Neural cell (in vitro differentiated cells): Measurements from ENCODE around the gene RPP38. TPM values are rescaled to one million over a fixed set of nuclear protein-coding genes. Genes with fewer than 3 reads are reported as not detected.

Experiments
- H2AFZ ChIP-seq: fragments of 200-600, 300-800 bp; sonication (generic), shearing (Covaris generic); 2 replicates; pipeline ENCODE4 v1.6.0; 2014; ENCODE audit warnings: low read depth, mild to moderate bottlenecking, antibody characterized with exemption, low read length, moderate library complexity
- H3F3A ChIP-seq: fragments of 200-600 bp; shearing (Covaris generic); 2 replicates; pipeline ENCODE4 v1.6.1; 2016; ENCODE audit warnings: mild to moderate bottlenecking, moderate library complexity, mixed read lengths, antibody characterized with exemption, low read length; ENCODE audit not compliant: insufficient read depth, poor library complexity, severe bottlenecking
- H3K27ac ChIP-seq: fragments of 200-600, 300-800 bp; sonication (generic), shearing (Covaris generic); 2 replicates; pipeline ENCODE4 v1.5.1; 2014; ENCODE audit warnings: mild to moderate bottlenecking, low read length, moderate library complexity
- H3K27me3 ChIP-seq: fragments of 300-800, 200-600 bp; sonication (generic), shearing (Covaris generic); 2 replicates; pipeline ENCODE4 v1.6.0; 2014; ENCODE audit warnings: mild to moderate bottlenecking, low read depth, low read length, moderate library complexity; ENCODE audit not compliant: insufficient read depth
- H3K36me3 ChIP-seq: fragments of 300-800, 200-600 bp; sonication (generic), shearing (Covaris generic); 2 replicates; pipeline ENCODE4 v1.5.1; 2014; ENCODE audit warnings: mild to moderate bottlenecking, antibody characterized with exemption, low read length, moderate library complexity; ENCODE audit not compliant: insufficient read depth
- H3K4me2 ChIP-seq: fragments of 300-800, 200-600 bp; sonication (generic), shearing (Covaris generic); 2 replicates; pipeline ENCODE4 v1.6.0; 2014; ENCODE audit warnings: mild to moderate bottlenecking, low read length
- H3K4me3 ChIP-seq: fragments of 300-800, 200-600 bp; sonication (generic), shearing (Covaris generic); 2 replicates; pipeline ENCODE4 v1.5.1; 2014; ENCODE audit warnings: mild to moderate bottlenecking, low read length, moderate library complexity
- H3K79me2 ChIP-seq: fragments of 200-600 bp; shearing (Covaris generic); replicated peaks from 2 replicates; pipeline ENCODE4 v1.6.0; 2014; ENCODE audit warnings: mild to moderate bottlenecking, low read length, moderate library complexity; ENCODE audit not compliant: insufficient read depth
- H3K9ac ChIP-seq: fragments of 300-800, 200-600 bp; sonication (generic), shearing (Covaris generic); 2 replicates; pipeline ENCODE4 v1.6.1; 2016; ENCODE audit warnings: mild to moderate bottlenecking, low read length, mixed read lengths
- H3K9me2 ChIP-seq: fragments of 200-600 bp; shearing (Covaris generic); 2 replicates; pipeline ENCODE4 v1.6.1; 2016; ENCODE audit warnings: mild to moderate bottlenecking, low read length, mixed read lengths; ENCODE audit not compliant: insufficient read depth
- H3K9me3 ChIP-seq: fragments of 200-600, 300-800 bp; sonication (generic), shearing (Covaris generic); 2 replicates; pipeline ENCODE4 v1.6.1; 2016; ENCODE audit warnings: mild to moderate bottlenecking, mixed run types, low read length, moderate library complexity, mixed read lengths
- H4K20me1 ChIP-seq: fragments of 200-600 bp; shearing (Covaris generic); 2 replicates; pipeline ENCODE4 v1.6.1; 2016; ENCODE audit warnings: mild to moderate bottlenecking, mixed run types; ENCODE audit not compliant: insufficient read depth
- EP300 ChIP-seq: fragments of 450-650 bp; conservative IDR thresholded peaks from 2 replicates; pipeline ENCODE4 v1.6.1; 2014; ENCODE audit warnings: antibody characterized with exemption, mild to moderate bottlenecking, moderate library complexity; ENCODE audit not compliant: poor library complexity, severe bottlenecking
- EZH2 ChIP-seq: fragments of 200-600, 300-800 bp; shearing (Covaris generic), sonication (generic); IDR thresholded peaks from 2 replicates; pipeline ENCODE4 v1.6.1; 2014; ENCODE audit warnings: antibody characterized with exemption, low read length, borderline replicate concordance, mild to moderate bottlenecking; ENCODE audit not compliant: insufficient read depth, poor library complexity, severe bottlenecking
- MXI1 ChIP-seq: fragments of 450-650 bp; conservative IDR thresholded peaks from 2 replicates; pipeline ENCODE4 v1.6.1; 2014; ENCODE audit warnings: antibody characterized with exemption, mild to moderate bottlenecking; ENCODE audit not compliant: poor library complexity, severe bottlenecking
- POLR2AphosphoS5 ChIP-seq: IDR thresholded peaks from 2 replicates; pipeline ENCODE4 v1.6.1; 2012
- RAD21 ChIP-seq: fragments of 450-650 bp; conservative IDR thresholded peaks from 2 replicates; pipeline ENCODE4 v1.6.1; 2014; ENCODE audit warnings: antibody characterized with exemption, mild to moderate bottlenecking, moderate library complexity
- TAF1 ChIP-seq: IDR thresholded peaks from 2 replicates; pipeline ENCODE4 v1.6.1; 2012; ENCODE audit warnings: low read depth
- polyA plus RNA-seq: library from polyadenylated mRNA; depleted of rRNA; stranded (reverse); fragments of >200 nt; gene quantifications from 2 replicates; pipeline ENCODE4 v1.2.3, GENCODE V29; 2014
- TF ChIP-seq, protein P1 (sequence below): fragments of 450-650 bp; IDR thresholded peaks from 2 replicates; pipeline ENCODE4 v1.5.1; 2014; ENCODE audit warnings: antibody characterized with exemption, mild to moderate bottlenecking, moderate library complexity; ENCODE audit not compliant: poor library complexity, severe bottlenecking

The RPP38 gene
- polyA plus RNA-seq, 1 donor from 2014 or later: 9.8 TPM

DNA sequence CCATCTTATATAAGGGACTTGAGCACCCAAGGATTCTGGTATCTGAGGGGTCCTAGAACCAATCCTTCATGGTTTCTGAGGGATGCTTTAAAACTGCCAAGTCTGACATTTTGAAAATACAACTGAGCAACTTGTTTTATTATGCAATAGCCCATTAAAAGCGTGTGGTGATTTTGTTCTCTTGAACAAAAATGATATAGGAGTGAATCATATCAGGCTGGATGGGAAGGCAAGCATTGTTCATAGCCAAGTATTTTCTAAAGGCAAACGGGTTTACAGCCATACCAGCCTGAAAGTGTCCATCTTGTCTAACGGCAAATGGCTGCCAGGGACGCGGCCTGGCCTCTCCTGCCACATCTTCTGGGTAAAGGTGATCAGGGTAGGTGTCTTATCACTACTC, 23.4 kb downstream of the RPP38 start:
- peaks cover 8% of the 10 kb centered on the region for H3K36me3 ChIP-seq

DNA sequence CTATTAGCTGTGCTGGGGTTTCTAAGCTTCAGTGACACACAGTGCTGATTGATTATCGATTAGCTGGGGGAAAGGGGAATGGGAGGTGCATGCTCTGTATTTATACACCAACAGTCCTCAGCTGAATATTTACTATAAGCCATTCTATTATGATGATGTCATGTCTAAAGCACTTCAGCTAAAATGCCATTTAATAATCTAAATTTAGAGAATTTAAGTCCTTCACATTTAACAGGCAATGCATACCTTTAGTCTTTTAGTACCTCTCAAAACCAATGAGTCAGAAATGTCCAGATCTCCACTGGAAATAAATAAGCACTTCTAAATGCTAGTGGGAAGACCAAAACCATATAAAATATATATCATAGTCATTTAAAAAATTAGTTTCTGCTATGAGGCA, 24.6 kb downstream of the RPP38 start:
- Histone ChIP-seq H3K4me3 (no peak overlapping the region), H3K79me2 (no peaks in the 10 kb centered on the region), H3K9ac (no peak overlapping the region), H3F3A (no peaks in the 10 kb centered on the region), H4K20me1 (no peaks in the 10 kb centered on the region), H2AFZ (no peak overlapping the region), H3K4me2 (no peak overlapping the region), H3K9me3 (no peaks in the 10 kb centered on the region), H3K27me3 (no peaks in the 10 kb centered on the region), H3K27ac (no peak overlapping the region), H3K36me3 (peaks cover 8% of the 10 kb centered on the region), H3K9me2 (no peaks in the 10 kb centered on the region)
- TF ChIP-seq EZH2 (no peak), TAF1 (no peak), POLR2AphosphoS5 (no peak)

More for the DNA sequence above, 23.4 kb downstream of the RPP38 start:
- no peak overlapping the region for H3K27ac ChIP-seq
- H2AFZ ChIP-seq: no peak overlapping the region
- H3K79me2 ChIP-seq: no peaks in the 10 kb centered on the region
- H3K9ac ChIP-seq: no peak overlapping the region
- H3K9me2 ChIP-seq: no peaks in the 10 kb centered on the region
- no peaks in the 10 kb centered on the region for H3K27me3 ChIP-seq
- no peaks in the 10 kb centered on the region for H3K9me3 ChIP-seq
- TF ChIP-seq POLR2AphosphoS5: no peak
- TF ChIP-seq TAF1: no peak
- TF ChIP-seq, protein P1, sequence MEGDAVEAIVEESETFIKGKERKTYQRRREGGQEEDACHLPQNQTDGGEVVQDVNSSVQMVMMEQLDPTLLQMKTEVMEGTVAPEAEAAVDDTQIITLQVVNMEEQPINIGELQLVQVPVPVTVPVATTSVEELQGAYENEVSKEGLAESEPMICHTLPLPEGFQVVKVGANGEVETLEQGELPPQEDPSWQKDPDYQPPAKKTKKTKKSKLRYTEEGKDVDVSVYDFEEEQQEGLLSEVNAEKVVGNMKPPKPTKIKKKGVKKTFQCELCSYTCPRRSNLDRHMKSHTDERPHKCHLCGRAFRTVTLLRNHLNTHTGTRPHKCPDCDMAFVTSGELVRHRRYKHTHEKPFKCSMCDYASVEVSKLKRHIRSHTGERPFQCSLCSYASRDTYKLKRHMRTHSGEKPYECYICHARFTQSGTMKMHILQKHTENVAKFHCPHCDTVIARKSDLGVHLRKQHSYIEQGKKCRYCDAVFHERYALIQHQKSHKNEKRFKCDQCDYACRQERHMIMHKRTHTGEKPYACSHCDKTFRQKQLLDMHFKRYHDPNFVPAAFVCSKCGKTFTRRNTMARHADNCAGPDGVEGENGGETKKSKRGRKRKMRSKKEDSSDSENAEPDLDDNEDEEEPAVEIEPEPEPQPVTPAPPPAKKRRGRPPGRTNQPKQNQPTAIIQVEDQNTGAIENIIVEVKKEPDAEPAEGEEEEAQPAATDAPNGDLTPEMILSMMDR: no peak
- TF ChIP-seq MXI1: no peak
- no peak overlapping the region for H3K4me2 ChIP-seq
- no peaks in the 10 kb centered on the region for H3F3A ChIP-seq
- no peak overlapping the region for H3K4me3 ChIP-seq
- no peaks in the 10 kb centered on the region for H4K20me1 ChIP-seq

DNA sequence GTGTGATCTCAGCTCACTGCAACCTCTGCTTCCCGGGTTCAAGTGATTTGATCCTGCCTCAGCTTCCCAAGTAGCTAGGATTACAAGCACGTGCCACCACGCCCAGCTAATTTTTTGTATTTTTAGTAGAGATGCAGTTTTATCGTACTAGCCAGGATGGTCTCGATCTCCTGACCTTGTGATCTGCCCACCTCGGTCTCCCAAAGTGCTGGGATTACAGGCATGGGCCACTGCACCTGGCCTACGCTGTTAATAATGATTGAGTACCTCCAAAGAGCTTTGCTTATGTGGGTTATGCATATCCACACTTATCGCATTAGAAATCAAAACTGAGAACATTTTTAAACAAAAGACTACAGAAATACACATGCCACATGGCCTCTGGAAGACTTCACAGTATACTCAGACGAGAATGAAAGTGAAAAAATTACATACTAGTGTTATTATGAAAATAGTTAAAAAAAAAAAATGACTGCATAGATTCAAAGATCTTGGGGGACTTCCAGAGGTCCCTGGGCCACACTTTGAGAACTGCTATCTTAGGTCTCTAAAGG, 25.4 kb downstream of the RPP38 start:
- Histone ChIP-seq H4K20me1 (no peaks in the 10 kb centered on the region), H3K27ac (no peak overlapping the region), H3F3A (no peaks in the 10 kb centered on the region), H2AFZ (no peak overlapping the region), H3K9me3 (no peaks in the 10 kb centered on the region), H3K4me3 (no peak overlapping the region), H3K27me3 (no peaks in the 10 kb centered on the region), H3K9me2 (no peaks in the 10 kb centered on the region), H3K79me2 (no peaks in the 10 kb centered on the region), H3K36me3 (peaks cover 2% of the 10 kb centered on the region), H3K4me2 (no peak overlapping the region), H3K9ac (no peak overlapping the region)
- TF ChIP-seq RAD21 (no peak), EP300 (no peak)
- TF ChIP-seq, protein P1: no peak
